HG02678 (cell line): ENCODE results near the gene TOP1.

Source experiments
- ATAC-seq: cut with Tn5 transposase; IDR thresholded peaks from one replicate; pipeline ENCODE4 v1.9.1; 2021; ENCODE audit warnings: mild to moderate bottlenecking, moderate library complexity; ENCODE audit not compliant: unreplicated experiment

TOP1 gene

DNA sequence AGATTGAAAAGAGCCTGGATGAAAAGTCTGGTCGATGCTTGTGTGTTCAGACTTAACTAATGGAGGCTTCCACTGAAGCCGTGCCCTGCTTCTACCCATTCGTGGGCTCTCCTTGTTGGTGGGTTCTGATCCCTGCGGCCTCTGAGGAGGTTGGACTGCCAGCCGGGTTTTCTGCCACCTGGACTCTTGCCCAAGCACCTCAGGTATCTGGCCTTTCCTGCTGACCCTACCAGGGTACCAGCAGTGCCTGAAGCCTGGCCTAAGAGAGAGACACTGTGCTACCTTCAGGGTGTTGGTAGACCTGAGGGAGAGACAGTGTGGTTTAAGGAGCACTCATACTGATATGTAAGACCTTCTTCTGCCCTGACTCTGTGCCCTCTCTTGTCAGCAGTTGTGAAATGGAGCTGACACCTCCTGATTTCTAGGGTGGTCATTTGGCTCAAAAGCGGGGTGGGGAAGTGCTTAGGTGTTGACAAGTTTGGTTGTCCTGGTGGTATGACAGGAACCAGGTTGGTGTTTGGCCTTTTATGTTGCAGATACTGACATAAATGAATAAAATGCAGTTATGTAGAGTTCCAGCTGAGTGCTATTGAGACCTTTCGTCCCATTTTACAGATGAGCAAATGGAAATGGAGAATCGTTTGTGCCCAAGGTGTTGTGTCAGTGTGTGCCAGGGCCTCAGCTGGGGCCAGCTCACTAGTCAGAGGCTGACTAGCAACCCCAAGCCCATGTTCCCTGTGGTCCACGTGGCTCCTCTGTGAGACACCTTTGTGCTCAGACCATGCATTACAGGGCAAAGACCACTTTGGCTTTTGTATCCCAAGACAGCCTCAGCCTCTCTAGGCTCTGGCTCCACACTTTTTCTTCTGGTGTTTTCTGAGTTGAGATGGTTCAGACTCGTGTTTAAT is 111.9 kb downstream of the TOP1 start:
- no peak for ATAC-seq

DNA sequence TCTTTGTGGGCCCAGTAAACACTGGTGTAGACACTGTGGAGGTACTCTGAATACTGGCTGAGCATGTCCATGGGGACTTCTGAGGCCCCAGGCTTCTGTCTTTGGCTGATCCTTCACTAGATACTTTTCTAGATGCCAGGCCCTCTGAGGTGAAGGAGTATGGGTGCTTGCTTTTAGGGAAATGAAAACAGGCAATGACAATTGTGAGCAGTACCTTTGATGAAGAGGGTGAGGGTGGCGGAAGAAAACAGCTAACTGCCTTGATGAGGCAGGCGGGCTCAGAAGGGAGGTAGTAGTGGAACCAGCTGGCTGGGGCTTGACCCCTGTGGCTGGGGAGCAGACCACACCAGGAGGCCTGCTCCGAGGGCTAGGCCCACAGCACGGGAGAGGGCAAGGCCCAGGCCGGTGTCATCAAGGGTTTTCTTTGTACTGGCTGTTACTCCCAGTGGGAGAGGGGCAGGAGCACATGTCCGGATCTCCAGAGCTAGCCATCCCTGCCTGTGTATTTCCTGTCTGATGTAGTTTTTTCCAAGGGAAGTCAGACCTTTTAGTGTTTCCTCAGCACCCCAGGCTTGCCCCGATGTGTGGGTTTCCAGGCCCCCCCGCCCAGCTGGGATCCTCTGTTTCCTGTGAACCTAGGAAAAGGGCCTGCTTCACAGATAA is 112.7 kb downstream of the TOP1 start:
- ATAC-seq: no peak

DNA sequence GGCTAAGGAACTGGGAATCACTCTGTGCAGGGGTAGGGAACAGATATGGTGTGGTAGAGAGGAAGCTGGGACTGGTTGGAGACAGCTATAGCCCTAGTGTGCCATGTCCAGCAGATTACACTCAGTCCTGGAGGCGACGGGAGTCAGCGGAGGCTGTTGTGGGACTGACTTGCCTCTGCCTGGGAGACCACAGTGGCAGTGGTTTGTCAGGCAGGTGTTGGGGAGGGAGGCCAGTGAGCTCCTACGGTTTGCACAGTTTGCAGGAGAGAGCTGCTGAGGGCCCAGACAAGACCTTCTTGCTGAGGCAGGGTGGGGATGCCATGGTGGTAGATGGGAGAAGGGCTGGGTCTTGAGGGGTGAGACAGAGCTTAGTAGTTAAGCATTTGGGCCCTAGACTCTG is 113.6 kb downstream of the TOP1 start:
- no peak for ATAC-seq

DNA sequence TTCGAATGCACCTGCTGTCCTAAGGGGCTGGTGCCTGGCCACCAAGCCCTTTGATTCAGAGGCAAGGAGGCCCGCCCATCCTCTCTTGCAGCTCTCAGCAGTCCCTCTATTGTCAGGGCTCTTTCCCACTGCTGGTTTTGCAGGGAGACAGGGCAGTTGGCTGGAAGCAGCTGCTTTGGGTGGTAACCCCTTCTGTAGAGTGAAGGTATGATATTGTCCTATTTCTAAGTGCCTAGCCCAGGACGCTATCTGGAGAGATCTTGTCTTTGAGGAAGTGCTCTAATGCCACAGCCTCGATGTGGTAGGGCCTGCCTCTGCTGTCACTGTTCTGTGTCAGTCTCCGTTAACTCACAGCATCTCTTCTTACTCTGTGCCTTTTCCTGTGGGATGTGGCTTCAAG is 114.3 kb downstream of the TOP1 start:
- ATAC-seq: peak; percentile 41

DNA sequence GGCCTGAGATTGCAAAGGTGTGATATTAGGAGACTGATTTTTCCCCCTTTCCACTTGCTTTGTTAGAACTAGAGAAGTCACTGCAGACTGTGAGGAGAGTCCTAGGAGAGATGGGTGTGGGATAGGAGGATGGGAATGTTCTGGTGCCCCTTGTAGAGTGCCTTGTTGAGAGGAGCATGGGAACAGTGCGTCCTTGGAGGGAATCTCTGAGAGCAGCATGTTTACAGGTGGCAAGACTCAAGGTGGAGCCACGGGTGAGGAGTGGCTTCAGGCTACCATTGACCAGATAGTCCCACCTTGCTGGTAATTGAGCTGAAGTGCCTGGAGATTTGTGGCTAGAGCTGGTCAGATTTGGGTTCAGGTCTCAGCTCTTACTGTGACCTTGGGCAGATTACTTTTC is 114.7 kb downstream of the TOP1 start:
- no peak for ATAC-seq

DNA sequence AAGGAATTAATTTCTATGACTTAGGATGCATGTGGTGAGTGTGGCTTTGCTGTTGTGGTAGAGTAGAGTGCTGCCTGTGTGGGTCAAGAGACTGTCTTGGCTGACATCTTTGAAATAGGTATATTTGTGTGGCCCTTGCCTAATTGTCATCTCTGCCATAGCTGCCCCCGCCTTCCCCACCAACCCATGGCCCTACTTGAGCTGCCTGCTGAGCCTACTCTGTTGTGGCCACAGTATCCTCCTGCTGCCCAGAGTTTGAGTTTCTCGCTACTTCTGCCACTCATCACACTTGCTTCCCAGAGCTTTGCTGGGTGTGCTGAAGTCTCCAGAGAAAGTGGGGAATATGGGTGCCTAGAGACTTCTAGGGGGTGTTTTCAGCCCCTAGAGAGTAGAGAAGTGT is 116.7 kb downstream of the TOP1 start:
- ATAC-seq: no peak

DNA sequence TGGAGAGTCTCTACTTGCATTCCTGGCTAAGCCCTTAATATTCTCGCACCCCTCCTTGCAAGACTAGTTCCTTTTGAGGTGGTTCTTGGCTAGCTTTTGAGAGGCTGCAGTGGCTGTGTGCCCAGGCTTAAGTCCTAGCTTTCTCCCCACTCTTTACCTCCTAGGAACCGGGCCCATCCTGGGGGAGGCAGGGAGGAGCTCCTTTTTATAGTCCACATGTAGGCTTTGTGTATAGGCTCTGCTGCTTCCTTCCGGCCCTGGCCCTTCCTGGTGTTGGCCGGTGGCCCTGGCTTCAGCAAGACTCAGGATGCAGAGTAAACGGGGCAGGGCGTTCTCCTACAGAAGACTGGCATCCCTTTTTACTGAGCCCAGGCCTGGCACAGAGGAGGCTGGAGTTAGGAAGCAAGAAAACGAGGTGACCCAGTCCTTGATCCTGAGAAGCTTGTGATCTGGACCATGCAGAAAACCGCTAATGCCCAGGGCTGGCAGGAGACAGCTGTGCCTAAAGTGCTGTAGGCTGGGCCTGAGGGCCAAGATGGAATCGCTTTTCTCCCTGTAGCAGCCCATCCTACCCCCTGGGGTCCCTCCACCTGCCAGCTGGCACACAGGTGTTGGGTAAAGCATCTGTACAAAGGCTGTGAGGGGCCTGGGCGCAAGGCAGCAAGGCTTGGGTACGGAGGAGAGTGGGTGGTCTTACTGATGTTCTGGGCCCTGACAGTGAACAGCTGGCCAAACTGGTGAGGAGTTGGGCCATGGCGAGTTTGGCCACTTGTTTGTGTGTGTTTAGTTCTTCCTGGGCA is 117.4 kb downstream of the TOP1 start:
- ATAC-seq: no peak

DNA sequence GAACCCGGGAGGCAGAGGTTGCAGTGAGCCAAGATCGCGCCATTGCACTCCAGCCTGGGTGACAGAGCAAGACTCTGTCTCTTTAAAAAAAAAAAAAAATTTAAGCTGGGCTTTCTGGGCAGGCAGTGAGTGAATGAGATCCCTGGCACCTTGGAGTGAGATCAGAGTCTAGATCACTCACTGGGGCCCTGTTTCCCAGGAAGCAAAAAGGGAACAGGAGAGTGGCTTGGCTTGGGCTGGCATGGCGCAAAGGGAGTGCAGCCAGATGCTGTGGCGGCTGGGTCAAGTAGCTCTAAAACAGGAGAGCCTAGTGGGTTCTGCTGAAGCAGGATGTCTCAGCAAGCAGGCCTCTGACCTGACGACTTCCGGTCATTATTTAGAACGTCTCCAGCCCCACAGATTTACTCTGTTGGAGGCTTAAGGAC is 119.2 kb downstream of the TOP1 start:
- ATAC-seq: no peak

DNA sequence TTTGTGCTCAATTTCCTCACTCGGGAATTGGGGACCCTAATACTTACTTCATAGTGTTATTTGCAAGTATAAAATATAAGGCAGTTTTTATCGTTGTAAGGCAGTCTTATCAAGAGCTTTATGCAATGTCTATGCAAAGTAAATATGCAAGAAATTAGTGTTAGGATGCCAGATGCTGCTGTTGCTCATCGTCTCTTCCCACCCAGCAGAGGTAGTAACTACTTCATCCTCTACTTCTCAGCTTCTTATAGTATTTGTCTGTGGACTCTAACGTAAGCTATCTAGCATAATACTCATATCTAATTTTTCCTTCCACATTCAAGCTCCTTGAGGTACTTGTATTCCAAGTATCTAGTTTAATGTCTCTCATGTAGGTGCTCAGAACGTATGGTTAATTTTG is 120.3 kb downstream of the TOP1 start:
- no peak for ATAC-seq

DNA sequence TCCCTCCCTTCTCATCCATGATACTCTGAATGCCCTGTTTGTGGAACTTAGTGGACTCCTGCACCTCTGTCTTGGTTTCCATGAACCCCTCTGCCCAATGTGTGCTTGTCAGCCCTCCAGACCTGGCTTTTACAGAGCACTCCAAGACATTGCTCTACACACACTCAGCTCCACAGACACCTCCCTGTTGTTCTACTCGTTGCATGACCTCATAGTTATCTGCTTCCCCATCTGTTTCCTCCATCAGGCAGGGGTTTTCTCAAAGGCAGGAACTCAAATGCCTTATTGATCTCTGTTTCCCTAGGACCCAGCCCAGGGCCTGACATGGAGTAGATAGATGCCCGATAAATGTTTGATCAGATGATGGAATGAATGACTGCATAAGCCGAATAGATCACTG is 122.0 kb downstream of the TOP1 start:
- no peak for ATAC-seq

DNA sequence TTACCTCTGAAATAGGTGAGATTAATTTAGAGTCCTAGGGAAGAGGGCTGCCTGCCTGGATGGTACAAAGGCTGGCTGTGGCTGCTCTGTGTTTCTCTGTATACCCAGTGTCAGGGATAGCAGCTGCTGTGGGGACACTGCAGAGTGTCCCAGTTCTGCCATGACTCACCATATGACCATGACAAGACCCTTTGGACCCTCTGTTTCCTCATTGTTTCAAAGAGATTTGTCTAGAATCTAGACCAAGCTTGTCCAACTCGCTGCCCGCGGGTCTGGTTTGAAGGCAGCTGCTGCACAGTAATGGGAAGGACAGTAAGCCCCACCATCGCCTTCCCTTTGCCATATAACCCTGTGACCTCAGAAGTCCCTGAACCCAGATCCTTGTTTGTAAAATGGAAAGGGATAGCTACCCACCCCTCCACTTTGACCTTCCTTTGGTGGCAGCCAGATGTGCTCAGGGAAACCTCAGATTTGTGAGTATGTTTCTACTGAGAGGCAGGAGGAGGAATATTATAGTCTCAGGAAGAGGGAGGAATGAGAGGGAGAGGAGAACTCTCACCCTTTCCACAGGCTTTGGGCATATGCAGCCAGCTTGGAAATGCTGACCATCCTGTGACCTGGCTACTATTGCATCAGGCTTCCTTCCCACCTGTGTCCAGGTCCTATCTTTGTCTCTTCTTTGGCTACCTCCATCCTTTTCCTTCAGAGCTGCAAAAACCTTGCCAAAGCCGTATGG is 122.7 kb downstream of the TOP1 start:
- no peak for ATAC-seq

DNA sequence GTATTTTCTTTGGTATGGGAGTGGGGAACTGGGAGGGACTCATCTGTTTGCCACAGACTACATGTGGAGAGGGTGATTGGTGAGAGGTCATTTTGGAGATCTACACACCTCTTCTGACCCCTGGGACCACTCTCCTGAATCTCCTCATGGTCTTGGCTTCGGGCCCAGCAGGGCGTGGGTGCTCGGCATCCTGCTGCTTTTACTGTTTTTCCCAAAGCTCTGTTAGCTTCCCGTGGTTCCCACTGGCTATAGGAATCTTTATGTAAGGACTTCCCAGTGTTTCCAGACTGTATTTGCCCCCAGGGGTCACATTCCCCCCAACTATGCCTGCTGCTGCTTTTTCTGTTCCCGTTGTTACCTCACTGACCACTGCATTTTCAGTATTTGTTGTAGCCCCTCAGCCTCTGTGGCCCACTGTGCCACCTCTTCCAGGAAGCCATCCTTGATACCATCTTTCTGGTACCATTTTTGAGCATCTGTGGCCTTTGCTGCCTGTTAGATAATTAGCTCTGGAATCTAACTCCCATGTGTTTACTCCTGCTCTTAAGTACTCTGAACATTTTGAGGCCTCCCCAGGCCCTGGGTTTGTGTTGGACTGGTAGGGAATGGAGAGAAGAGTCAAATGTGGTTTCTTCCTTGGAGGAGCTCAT is 123.6 kb downstream of the TOP1 start:
- no peak for ATAC-seq

DNA sequence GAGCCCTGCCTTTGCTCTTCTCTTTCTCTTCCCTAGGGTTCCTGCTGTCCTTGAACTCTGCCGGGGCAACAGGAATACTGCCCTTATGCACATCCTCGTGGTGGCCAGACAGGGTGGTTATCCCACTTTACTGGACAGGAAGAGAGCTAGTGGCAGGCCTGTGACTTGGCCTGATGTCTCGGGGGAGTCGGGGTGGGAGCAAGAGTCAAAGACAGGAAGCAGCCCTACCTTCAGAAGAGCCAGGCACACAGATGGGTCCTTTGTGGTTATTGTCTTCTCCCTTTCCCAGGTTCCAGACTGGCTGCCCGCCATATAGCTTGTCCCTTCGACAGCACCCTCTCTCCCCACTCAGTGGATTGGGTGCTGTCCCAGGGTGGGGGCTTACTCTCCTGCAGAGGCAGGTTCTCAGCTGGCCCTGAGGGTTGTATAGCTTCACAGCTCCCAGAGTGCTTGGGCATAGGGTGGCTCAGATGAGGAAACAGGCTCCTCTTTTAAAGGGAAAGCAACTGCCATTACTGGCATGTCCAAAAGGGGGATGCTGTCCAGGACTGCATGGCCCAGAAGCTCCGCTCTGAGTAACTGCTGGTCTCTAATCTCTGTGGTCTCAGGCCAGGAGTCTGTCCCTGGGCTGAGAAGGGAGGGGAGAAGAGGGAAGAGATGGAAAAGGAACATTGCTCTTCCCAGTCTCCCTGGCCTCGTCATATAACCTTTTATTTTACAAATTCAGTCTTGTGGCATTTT is 126.0 kb downstream of the TOP1 start:
- no peak for ATAC-seq

DNA sequence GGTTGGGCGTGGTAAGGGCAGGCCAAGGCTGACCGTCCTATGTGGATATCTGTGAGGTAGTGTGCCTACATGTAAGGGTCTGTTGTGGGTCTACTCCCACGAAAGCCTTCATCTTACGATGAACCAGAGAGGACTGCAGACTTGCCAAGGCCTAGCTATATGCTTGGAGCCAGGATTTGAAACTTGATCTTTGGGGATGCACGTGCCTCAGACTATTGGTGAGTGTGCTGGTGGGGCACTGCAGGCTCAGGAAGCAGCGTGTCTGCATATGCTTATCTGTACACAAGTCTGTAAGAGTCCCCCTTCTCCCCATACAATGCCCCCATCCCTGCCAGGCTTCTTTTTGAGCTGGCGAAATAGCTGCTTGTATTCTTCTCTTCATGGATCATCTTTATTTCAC is 126.6 kb downstream of the TOP1 start:
- ATAC-seq: no peak

DNA sequence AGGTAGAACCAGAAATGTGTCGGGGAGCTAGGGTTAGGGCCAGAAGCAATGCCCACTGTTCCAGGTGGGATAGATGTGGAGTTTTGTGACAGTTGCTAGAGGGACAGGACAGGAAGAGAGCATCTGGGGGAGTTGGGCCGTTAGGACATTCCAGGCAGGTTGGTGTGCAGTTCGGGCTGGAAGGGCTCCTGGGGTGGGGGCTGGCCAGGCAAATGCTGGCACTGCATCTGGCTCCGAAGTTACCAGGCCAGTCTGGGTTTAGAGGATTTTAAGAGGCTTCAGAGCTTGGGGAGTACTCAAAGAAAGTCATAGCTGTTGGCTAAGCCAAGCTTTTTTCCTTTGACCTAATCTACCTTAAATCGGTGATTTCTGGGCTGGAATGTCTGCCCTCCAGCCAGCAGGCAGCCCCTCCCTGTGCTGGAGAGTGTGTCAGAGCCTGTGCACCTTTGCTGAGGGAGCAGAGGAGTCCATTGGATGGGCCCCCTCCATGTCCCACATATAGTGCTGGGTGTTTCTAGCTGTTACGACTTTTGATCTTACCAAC is 129.5 kb downstream of the TOP1 start:
- no peak for ATAC-seq

DNA sequence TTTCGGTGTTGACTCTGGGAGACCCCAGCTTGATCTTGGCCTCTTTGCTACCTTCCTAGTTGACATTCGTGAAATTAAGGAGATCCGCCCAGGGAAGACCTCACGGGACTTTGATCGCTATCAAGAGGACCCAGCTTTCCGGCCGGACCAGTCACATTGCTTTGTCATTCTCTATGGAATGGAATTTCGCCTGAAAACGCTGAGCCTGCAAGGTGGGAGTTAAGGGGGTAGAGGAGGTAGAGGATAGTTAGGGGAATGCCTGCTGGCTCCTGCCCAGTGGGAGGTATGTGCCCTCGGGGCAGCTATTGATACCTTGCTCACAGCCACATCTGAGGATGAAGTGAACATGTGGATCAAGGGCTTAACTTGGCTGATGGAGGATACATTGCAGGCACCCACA is 130.9 kb downstream of the TOP1 start:
- no peak for ATAC-seq

DNA sequence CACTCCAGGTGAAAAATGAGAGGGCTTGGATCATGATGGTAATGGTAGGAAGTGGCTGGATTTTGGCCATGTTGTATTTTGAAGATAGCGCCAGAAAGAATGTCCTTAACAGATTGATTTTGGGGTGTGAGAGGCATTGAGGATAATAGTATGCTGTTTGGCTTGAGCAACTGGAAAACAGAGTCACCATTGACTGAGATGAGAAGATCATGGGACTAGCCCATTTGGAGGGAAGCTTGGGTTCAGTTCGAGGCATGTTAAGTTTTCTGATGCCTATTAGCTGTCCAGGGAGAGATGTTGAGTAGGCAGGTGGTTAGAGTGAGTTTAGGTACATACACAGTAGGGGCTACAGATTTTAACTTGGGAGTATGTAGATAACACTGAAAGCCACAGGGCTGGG is 132.1 kb downstream of the TOP1 start:
- ATAC-seq: no peak

DNA sequence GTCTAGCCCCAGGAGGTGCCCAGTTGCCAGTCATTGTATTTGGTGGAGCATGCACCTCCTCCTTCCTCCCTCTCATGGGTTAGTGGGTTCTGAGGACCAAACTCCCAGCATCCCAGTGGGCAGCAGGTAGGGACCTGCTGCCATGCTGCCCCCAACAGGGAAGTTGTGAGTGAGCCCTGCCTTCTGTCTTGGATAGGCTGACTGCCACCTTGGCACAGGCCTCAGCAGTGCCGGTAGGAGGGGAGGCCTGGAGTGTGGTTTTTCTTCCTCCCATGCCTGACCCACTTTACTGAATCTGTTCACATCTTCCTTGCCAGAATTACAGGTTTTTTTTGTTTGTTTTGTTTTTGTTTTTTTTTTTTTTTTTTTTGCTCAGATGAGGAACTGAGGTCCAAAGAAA is 133.3 kb downstream of the TOP1 start:
- no peak for ATAC-seq

DNA sequence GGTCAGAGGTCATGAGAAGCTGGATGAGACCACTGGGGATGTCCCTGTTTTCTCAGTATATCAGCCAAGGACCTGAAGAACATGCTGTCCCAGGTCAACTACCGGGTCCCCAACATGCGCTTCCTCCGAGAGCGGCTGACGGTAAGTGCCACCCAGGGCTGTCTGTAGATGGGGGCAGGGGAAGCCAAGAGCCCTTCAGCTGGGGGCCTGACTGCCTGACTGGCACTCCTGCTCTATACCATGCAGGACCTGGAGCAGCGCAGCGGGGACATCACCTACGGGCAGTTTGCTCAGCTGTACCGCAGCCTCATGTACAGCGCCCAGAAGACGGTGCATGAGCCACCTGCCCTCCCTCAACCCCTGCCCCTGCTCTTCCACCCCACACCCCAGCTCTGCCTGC is 133.8 kb downstream of the TOP1 start:
- no peak for ATAC-seq
